ENCODE data around the gene ZNF346.

Gene ZNF346

GRCh38 chr5:177070536-177071191 is 48.2 kb downstream of the ZNF346 start:
- H3K36me3 ChIP-seq (ENCODE audit: low read depth): no peaks in the 10 kb centered on the region
- TF ChIP-seq CTCF (IDR thresholded peaks at IDR 0.05; ENCODE audit: poor library complexity, severe bottlenecking): no peak
- DNase-seq (ENCODE audit: low spot score) (no peak), ATAC-seq (ENCODE audit: low read depth) (no peak)
- H3K4me1 ChIP-seq (ENCODE audit: insufficient read depth, poor library complexity, severe bottlenecking): no peaks in the 10 kb centered on the region
- no peak overlapping the region for H3K4me3 ChIP-seq (ENCODE audit: severe bottlenecking)
- no peaks in the 10 kb centered on the region for H3K27me3 ChIP-seq (ENCODE audit: insufficient read depth, poor library complexity, severe bottlenecking)
- H3K27ac ChIP-seq (ENCODE audit: poor library complexity, severe bottlenecking): no peak overlapping the region
- no peaks in the 10 kb centered on the region for H3K9me3 ChIP-seq (ENCODE audit: severe bottlenecking)

GRCh38 chr5:177071666-177072385 is 49.3 kb downstream of the ZNF346 start:
- H3K27ac ChIP-seq (ENCODE audit: poor library complexity, severe bottlenecking): no peak overlapping the region
- H3K9me3 ChIP-seq (ENCODE audit: severe bottlenecking): no peaks in the 10 kb centered on the region
- no peak overlapping the region for H3K4me3 ChIP-seq (ENCODE audit: severe bottlenecking)
- DNase-seq (ENCODE audit: low spot score) (no peak), ATAC-seq (ENCODE audit: low read depth) (peak; percentile 83)
- no peaks in the 10 kb centered on the region for H3K36me3 ChIP-seq (ENCODE audit: low read depth)
- H3K27me3 ChIP-seq (ENCODE audit: insufficient read depth, poor library complexity, severe bottlenecking): no peaks in the 10 kb centered on the region
- no peaks in the 10 kb centered on the region for H3K4me1 ChIP-seq (ENCODE audit: insufficient read depth, poor library complexity, severe bottlenecking)
- TF ChIP-seq CTCF (IDR thresholded peaks at IDR 0.05; ENCODE audit: poor library complexity, severe bottlenecking): peak; percentile 97

- no peaks in the 10 kb centered on the region for H3K27me3 ChIP-seq (ENCODE audit: insufficient read depth, poor library complexity, severe bottlenecking)
- no peak overlapping the region for H3K4me3 ChIP-seq (ENCODE audit: severe bottlenecking)
- DNase-seq (ENCODE audit: low spot score) (no peak), ATAC-seq (ENCODE audit: low read depth) (peak; percentile 47; the same call in 2 of the 3 replicates)
- H3K4me1 ChIP-seq (ENCODE audit: insufficient read depth, poor library complexity, severe bottlenecking): no peaks in the 10 kb centered on the region
- no peaks in the 10 kb centered on the region for H3K9me3 ChIP-seq (ENCODE audit: severe bottlenecking)
- H3K27ac ChIP-seq (ENCODE audit: poor library complexity, severe bottlenecking): no peak overlapping the region
- TF ChIP-seq CTCF (IDR thresholded peaks at IDR 0.05; ENCODE audit: poor library complexity, severe bottlenecking): no peak
- H3K36me3 ChIP-seq (ENCODE audit: low read depth): no peaks in the 10 kb centered on the region
Measured at GRCh38 chr5:177077335-177077734, 54.8 kb downstream of the ZNF346 start.

GRCh38 chr5:177079606-177080005 is 57.1 kb downstream of the ZNF346 start:
- Histone ChIP-seq H3K9me3 (ENCODE audit: severe bottlenecking) (no peaks in the 10 kb centered on the region), H3K27ac (ENCODE audit: poor library complexity, severe bottlenecking) (no peak overlapping the region), H3K4me3 (ENCODE audit: severe bottlenecking) (no peak overlapping the region), H3K27me3 (ENCODE audit: insufficient read depth, poor library complexity, severe bottlenecking) (no peaks in the 10 kb centered on the region), H3K4me1 (ENCODE audit: insufficient read depth, poor library complexity, severe bottlenecking) (no peaks in the 10 kb centered on the region), H3K36me3 (ENCODE audit: low read depth) (no peaks in the 10 kb centered on the region)
- TF ChIP-seq CTCF (IDR thresholded peaks at IDR 0.05; ENCODE audit: poor library complexity, severe bottlenecking): no peak
- ATAC-seq (ENCODE audit: low read depth): 0 out of 3 replicates have a peak, but pooled peaks have one; percentile 3
- no peak for DNase-seq (ENCODE audit: low spot score)

GRCh38 chr5:177080265-177080664 is 57.8 kb downstream of the ZNF346 start:
- DNase-seq (ENCODE audit: low spot score): no peak
- no peaks in the 10 kb centered on the region for H3K4me1 ChIP-seq (ENCODE audit: insufficient read depth, poor library complexity, severe bottlenecking)
- no peaks in the 10 kb centered on the region for H3K27me3 ChIP-seq (ENCODE audit: insufficient read depth, poor library complexity, severe bottlenecking)
- H3K36me3 ChIP-seq (ENCODE audit: low read depth): no peaks in the 10 kb centered on the region
- H3K9me3 ChIP-seq (ENCODE audit: severe bottlenecking): no peaks in the 10 kb centered on the region
- no peak for TF ChIP-seq CTCF (IDR thresholded peaks at IDR 0.05; ENCODE audit: poor library complexity, severe bottlenecking)
- ATAC-seq (ENCODE audit: low read depth): no peak
- H3K27ac ChIP-seq (ENCODE audit: poor library complexity, severe bottlenecking): no peak overlapping the region
- no peak overlapping the region for H3K4me3 ChIP-seq (ENCODE audit: severe bottlenecking)

Measured in RWPE2 (cell line).